ENCODE results near the gene PNPLA2.

PNPLA2 gene

GRCh38 chr11:846496-847098 is 27.9 kb downstream of the PNPLA2 start:
- DNase-seq = no peak

GRCh38 chr11:847876-848275 is 29.2 kb downstream of the PNPLA2 start:
- no peak for DNase-seq

DNA sequence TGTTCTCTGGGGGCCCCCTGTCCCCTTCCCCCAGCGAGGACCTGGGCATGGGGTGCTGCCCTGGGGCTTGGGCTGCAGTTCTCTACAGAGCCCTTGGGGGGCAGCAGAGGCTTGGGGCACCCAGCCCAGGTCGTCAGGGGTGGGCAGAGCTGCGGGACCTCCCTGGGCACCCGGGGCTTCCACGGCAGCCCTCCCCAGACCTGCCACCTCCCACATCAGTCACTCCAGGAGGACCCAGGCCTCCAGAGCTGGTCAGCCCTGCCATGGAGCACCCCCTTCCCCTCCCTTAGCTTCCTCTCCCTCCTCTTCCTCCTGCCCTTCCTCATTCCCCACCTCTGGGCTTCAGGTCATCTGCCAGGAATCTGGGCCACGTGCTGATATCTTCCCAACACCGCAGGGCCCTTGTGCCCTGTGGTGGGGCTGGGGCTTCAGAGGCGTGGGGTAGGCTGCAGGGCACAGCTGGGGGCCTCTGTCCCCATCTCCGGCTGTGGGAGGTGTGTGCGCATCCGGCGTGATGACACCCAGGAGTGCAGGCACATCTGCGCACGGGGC is 29.7 kb downstream of the PNPLA2 start:
- DNase-seq = peak; percentile 34

- peak; percentile 46 for DNase-seq
Observed at GRCh38 chr11:849104-849824, 30.6 kb downstream of the PNPLA2 start.

- DNase-seq = no peak
Observed at GRCh38 chr11:849951-850774, 31.4 kb downstream of the PNPLA2 start.

DNA sequence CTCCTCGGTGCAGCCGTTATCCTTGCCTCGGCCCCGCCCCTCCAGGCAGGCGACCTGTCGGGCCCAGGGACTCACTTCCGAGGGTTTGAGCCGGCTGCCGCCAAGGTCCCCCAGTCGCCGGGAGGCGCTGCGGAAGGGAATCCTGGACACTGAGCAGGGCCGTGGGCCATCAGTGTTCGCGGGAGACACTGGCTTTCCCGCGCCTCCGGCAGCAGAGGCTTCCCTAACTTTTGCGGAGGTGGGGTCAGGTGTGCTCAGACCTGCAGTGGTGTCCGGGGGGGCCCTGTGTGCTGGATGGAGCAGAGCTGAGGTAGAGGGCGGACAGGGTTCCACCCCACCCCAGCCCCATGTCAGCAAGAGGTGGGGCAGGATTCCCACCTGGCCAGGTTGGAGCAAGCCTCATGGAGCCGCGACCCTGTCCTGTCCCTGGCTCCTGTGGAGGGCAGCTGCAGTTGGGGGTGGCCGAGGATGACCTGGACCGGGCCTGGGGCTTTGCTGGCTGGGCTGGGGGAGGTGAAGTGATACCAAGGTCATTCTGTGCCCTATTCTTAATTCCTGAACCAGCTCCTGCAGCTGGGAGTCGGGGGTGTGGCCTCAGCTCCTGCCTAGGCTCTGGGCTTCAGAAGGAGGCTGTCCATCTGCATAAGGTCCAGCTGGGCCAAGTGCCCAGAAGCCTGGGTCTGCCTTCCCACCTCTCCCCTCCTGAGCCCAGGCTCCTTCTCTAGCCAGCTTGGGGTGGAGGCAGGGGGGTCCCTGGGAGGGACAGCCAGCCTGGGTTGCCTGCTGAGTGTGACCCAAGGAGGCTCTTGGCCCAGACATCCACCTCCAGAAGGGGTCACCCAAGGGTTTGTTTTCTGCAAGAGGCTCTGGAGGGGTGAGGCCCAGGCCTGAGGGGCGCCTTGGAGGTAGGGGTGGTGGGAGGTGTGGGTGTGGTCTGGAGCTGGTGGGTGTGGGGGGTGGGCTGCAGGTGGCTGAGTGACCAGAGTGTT is 32.4 kb downstream of the PNPLA2 start:
- no peak for DNase-seq

DNA sequence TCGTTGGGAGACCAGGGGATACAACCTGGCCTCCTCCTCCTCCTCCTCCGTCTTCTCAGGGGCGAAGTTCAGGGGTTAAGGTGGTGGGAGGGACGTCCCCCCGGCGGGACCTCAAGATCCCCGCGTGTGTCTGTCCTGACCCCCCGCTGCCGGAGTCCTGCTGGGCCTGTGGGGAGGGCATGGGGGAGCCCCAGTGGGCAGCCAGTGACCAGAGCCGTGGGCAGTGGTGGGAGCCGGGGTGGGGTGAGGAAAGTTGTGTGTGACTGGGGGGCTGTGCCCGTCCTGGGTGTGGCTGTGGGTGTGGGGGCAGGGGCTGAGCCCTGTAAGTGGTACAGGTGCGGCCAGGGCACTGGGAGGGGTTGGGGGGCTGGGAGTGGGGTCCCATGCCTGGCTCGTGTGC is 34.0 kb downstream of the PNPLA2 start:
- no peak for DNase-seq

- no peak for DNase-seq
Observed at GRCh38 chr11:853682-854448, 35.2 kb downstream of the PNPLA2 start.

- DNase-seq = no peak
Observed at GRCh38 chr11:854601-855329, 36.1 kb downstream of the PNPLA2 start.

- DNase-seq = no peak
Observed at GRCh38 chr11:855330-855674, 36.6 kb downstream of the PNPLA2 start.

DNA sequence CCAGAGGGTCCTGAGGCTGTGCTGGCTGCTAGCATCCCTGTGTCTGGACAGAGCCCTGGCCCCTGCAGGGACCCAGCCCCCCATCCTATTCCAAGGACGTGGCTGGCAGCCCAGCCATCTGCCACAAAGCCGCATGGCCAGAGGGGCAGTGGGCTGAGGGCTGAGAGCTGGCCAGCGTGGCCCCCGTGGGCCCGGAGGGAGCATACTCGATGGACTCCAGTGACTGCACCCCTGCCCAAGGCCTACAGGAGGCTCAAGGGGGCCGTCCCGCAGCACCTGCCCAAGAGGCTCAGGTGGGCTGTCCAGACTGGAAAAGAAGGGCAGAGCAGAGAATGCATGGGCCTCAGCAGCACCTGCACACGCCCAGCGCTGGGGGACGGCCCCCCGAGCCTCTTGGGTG is 37.1 kb downstream of the PNPLA2 start:
- DNase-seq = no peak

DNA sequence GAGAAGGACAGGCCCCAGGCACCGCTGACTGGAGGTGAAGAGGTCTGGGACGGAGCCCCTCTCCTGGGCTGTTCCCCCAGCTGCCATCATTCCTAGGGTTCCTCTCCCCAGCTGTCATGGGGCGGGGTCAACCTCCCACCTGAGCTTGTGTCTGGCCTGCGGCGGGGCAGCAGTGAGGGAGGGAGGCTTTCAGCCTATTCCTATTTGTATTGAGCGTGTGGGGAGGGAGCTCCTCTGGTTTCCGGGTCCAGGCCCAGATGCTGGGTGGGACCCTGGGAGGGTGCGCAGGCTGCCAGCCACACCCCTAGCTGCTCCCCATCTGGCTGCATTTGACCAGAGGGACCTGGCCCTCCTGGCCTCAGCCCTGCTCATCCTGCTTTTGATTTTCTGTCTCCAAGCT is 37.7 kb downstream of the PNPLA2 start:
- no peak for DNase-seq

GRCh38 chr11:858053-858761 is 39.5 kb downstream of the PNPLA2 start:
- no peak for DNase-seq

- no peak for DNase-seq
Observed at GRCh38 chr11:858762-859339, 40.1 kb downstream of the PNPLA2 start.

- DNase-seq = peak; percentile 86
Observed at GRCh38 chr11:859394-860131, 40.8 kb downstream of the PNPLA2 start.

- no peak for DNase-seq
Observed at GRCh38 chr11:860234-861104, 41.8 kb downstream of the PNPLA2 start.

DNA sequence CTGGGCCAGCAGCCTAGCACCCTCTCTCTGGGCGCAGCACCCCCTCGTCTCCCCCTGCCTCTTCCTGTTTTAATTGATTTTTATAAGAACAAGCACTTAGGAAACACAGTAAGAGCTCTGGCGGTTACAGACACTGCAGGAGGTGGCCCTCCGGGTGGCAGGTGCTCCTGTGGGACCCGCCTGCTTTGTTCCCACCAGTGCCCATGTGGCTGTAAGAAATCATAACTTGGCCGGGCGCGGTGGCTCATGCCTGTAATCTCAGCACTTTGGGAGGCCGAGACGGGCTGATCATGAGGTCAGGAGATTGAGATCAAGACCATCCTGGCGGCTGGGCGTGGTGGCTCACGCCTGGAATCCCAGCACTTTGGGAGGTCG is 42.4 kb downstream of the PNPLA2 start:
- DNase-seq = no peak

- no peak for DNase-seq
Observed at GRCh38 chr11:862081-862661, 43.5 kb downstream of the PNPLA2 start.

Data from NCI-H1436 (cell line).